HG03108 (cell line): ENCODE data around the gene ATP8A2.
"Not testable (repeated sequence)": the region's sequence is repeated elsewhere in the genome, so short reads cannot be mapped to it uniquely, and the experiment has no call there.

ENCODE experiments used
- ATAC-seq: cut with Tn5 transposase; IDR thresholded peaks from one replicate; pipeline ENCODE4 v1.9.1; 2021; ENCODE audit warnings: moderate library complexity; ENCODE audit not compliant: unreplicated experiment

Gene ATP8A2

DNA sequence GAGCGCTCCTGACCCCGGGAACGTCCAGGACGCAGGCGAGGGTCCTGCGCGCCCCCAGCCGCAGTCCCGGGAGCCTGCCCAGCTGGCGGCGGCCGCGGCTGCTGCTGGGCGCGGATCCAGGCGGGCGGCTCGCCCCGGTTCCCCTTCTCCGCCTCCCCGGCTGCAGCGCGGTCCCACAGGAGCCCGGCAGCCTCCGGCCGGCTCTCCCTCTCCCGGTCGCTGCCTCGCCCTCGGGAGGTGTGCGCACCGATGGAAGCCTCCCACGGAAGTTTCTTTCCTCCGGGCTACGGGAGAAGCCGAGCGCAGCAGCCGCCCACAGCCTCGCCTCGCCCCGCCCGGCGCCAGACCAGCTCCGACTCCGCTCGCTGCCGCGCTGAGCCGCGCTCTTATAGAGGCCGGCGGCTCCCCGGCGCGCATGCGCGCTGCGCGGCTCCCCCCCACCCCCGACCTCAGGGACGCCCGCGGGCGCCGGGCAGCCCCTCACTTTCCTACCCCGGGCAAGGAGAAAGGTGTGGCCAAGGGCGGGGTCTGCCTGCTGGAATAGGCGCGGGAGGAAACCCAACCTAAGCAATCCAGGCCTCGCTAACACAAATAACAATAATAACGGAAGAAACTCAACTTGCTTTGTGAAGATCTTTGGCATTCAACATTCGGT is 680.0 kb downstream of the ATP8A2 start, which contains the start of gene SHISA2:
TSS of gene SHISA2 (minus strand) at position 360 of the 655 bp plus-strand sequence. CDS start 1,041 bp downstream, outside the sequence.
- no peak for ATAC-seq

DNA sequence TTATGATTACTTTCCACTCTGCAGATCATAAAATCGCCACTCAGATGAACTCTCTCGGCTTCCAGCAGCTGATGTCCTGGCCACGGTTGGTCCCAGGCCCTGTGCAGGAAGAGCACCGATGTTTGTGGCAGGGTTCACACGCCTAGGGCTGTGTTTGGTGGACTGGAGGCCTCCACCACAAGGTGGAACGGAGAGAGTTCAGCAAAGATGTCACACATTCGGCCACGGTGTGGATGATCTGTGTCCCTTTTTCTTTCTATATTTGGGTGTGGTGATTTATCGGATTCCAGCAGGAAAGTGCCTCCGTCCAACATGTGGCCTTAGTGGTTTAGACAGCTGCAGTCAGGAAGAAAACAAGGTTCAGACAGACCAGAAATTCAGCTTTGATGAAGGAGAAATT is 680.6 kb downstream of the ATP8A2 start:
- ATAC-seq, result no peak

DNA sequence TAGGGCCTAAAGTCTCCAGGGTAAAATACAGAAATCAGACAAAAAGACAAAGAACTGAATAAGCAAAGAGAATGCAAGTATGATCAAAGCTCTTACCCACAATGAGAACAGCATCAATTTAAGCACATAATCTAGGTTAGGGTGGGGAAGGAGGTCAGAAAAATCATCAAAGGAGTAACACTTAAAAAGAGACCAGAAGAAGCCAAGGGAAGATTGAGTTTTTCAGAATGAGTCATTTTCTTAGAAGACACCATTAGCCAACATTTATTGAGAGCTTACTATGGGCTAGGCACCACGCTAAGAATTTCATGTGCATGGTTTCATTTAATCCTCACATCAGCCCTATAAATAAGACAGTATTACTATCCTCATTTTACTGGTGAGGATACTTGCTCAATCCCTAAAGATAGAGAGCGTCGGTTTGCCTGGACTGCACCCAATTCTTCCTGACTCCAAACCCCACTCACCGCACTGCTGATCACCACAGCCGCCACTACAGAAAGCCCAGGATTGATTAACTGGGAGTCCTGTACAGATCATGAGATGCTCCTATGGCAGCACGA is 681.7 kb downstream of the ATP8A2 start:
- no peak for ATAC-seq

DNA sequence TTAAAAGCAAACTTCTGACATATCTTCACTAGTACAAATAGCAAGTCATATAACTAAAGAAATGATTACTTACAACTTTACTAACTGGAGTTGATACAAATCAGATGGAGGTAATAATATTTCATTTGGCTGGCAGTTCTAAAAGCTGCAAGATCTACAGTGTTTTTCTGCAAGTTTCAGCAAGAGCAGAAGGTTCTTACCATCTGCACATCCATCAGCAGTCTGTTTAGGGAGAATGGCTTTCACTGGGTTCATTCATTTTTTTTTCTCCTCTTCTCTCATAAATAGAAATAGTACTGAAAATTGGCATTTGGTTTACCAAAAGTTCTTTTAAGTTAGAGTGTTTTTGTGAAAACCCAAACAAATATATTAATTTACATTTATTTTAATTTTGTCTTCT is 683.1 kb downstream of the ATP8A2 start:
- ATAC-seq, result no peak

DNA sequence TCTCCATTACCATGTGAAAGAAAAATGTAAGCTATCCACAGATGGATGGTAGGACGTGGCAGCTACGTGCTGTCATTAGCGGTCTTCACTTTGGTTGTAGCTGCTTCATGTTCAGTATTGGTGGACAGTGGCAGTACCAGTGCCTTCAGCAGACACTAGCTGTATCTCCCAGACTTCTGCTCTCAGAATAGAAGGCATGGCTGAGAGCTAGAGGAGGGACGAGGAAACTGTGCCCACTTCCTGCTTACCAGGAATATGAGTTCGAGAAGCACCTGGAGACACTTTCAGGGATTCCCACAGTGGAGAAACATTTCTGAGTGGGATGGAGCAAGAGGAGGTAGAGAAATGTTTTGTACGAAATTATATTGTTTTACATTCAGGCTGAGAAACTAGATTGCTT is 686.9 kb downstream of the ATP8A2 start:
- ATAC-seq, result no peak

DNA sequence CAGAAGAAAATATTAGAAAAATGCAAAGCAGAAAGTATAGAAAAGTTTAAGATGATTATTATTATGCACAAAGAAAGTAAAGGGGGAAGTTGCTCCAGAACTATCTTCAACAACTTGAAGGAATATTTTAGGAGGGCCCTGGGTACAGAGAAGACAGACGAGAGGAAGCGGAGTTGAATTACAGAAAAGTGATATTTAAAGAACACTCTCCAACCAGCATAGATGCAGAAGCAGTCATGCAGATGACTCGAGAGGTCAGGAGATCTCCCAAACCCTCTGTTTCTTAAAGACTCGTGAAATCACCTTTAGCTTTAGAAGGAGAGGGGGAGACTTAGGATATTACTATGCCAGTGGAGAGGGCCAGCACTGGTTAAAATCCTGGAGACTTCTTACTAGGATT is 688.6 kb downstream of the ATP8A2 start:
- ATAC-seq, result no peak

DNA sequence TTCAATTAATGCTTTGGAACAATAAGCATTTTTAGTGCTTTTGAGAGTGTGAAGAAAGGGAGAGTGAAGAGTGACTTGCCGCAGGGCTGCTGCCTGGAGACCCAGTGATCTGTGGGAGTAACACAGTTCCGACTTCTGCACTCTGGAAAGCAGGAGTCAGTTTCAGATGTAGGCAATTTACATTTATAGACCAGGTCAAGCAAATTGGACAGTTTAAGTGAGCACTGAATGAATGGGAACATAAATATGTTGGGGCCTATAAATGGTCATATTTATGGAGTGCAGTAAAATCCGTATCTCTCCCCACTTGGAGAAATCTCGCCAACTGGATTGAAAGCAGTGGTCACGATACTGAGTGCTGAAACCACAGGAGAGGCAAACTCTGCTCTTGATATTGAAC is 689.5 kb downstream of the ATP8A2 start:
- no peak for ATAC-seq

DNA sequence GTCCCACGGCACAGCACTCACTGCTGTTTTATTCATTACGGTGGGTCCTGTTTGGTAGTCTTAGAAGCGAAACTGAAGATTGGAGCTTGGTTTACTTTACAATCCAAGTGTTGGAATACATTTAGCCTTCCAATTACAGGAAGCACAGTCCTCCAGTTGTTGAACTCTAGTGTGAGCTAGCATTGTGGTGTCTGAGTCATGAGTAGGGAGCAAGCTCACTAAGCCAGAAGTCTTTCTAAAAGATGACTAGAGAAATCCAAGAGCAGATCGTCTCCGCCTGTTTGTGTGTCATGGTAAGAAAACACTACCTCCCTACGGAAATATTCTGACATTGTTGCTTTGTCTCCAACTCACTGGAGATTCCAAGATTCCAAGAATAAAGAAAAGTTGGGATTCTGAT is 690.2 kb downstream of the ATP8A2 start:
- ATAC-seq, result no peak

DNA sequence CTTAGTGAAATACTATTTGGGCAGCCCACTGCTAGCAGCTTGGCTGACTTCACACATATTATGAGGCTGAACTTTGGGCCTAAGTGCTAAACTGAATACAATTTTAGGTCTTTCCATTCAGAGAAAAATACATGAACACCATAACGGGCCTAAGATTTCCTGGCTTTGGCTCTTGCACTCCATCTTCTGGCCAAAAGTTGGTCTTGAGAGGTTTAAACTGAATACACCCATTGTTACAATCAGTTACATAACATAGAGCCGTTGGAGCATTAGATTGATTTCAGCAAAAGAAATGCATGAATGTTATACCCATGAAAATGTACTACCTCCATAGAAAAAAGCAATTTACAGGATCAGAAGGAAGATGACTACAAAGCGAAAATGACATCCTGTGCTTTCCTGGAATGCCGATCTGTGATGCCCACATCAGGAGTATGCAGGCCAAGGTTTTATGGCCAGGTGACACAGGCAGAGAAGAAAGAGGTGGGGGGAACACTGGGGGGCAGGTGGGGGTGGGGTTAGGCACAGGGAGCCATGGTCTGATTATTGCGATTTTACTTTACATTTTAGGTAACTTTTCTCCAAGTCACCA is 691.2 kb downstream of the ATP8A2 start:
- no peak for ATAC-seq

DNA sequence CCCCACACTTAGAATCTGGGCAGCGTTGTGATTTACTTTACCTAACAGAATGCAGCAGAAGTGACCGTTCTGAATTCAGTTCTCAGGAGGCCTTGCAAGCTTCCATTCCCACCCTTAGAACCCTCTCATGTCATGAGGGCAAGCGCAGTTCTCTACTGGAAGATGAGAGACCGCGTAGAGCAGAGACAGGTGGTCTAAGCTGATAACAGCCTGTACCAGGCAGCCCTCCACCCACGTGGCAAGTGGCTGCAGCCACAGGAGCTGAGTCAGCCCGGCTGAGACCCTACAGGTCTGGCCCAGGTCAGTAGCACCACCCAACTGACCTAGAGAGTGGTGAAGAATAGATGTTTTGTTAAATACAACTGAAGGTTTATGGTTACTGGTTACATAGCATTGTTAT is 694.7 kb downstream of the ATP8A2 start:
- ATAC-seq, result not testable (repeated sequence)

DNA sequence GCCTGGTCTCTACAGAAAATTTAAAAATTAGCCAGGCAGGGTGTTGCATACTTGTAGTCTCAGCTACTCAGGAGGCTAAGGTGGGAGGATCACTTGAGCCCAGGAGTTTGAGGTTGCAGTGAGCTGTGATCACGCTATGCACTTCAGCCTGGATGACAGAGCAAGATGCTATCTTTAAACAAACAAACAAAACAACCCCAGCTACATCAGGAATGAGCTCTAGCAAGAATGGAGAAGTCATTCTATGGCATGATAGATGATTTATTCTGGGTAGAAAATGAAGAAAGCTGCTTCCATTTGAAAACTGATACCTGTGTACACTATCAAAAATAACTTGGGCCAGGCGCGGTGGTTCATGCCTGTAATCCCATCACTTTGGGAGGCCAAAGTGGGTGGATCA is 695.8 kb downstream of the ATP8A2 start:
- ATAC-seq, result no peak

DNA sequence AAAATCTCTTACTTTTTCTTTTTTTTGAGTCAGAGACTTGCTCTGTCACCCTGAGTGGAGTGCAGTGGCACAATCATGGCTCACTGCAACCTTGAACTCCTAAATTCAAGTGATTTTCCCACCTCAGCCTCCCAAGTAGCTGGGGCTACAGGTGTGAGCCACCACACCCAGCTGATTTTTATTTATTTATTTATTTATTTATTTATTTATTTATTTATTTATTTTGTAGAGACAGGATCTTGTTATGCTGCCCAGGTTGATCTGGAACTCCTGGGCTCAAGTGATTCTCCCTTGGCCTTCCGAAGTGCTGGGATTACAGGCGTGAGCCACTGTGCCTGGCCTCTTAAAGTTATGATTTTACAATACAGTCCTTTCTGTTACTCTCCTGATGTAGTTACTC is 696.6 kb downstream of the ATP8A2 start:
- not testable (repeated sequence) for ATAC-seq

DNA sequence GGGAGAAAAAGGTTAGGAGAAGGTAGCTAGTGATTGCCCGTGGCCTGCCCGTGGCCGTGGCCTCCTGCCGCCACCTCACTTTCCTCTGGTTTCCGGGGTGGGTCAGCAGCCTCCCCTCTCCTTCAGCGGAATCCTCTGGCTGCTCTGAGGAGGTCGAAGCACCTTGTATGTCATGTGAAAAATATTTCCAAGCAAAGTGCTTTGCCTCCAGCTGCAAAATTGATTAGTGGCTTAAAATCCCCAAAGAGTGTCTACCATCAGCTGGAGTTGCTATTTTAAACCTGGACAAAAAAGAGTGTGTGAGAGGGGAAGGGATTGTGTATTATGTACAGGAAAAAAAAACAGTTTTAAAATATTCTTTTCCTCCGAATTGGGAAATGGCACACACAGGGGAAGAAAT is 697.9 kb downstream of the ATP8A2 start:
- ATAC-seq, result not testable (repeated sequence)

DNA sequence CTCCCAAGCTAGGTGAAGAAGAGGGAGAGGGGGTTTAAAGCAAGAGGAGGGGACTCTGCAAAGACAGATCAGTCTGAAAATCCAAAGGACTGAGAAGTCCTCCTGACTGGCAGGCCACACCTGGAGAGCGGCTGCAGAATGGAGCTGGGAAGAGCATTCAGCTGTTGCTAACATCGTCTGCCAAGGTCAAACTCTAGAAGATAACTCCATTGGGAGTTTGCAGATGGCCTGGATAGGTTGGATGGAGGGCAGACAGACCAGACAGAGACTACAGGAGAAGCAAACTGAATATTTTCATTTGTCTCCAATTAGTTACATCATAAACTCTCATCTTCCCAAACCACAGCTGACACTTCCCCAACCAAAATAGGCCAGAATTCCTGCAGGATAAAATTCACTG is 699.9 kb downstream of the ATP8A2 start:
- ATAC-seq, result no peak

DNA sequence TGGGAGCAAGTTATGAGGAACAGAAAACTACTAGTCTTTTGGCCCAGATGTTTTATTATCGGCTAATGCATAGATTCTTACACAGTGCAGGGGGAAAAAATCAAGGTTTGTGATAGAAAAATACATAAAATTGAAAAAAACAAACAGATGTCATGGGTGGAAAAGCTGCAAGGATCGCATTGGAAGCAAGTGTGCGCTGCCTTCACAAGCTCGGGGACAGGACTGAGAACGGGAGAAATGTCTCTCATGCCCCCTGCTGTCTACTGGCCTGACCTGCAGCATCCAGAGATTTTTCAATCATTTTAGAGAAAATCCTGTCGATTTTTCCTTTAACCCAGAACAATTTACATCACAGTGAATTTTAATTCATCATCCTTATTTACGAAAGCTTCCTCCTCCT is 700.6 kb downstream of the ATP8A2 start:
- ATAC-seq, result not testable (repeated sequence)

DNA sequence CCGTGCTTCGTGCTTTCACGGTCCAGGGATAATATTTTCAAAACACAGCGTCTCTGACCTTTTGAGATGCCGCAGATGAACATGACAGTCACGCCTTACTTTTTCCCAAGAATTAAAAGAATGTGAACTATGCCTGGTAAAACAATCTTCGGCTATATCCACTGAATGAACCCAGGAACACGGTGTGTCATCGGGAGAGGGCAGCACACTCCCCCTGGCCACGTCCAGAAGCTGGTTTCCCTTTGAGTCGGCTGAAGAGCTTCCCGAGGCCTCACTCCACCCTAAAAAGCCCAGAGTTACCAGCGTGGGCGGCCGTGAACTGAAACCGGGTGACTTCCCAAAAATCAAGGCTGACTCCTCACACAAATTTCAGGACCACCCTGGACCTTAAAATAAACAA is 702.9 kb downstream of the ATP8A2 start:
- no peak for ATAC-seq
